Subcutaneous adipose tissue (tissue), 4 donors: ENCODE measurements around the gene CHCT1. TPM values are rescaled to one million over a fixed set of nuclear protein-coding genes. Genes with fewer than 3 reads are reported as not detected.

Experiments used
- CTCF ChIP-seq: fragments of 450-650 bp; IDR thresholded peaks from one replicate; pipeline ENCODE4 v1.5.1; 2016; ENCODE audit warnings: low read depth, mild to moderate bottlenecking, control low read depth, antibody characterized with exemption, moderate library complexity
- total RNA-seq, 4 donors: library from RNA; depleted of rRNA; stranded (reverse); fragments of >200 nt; gene quantifications; one replicate each; pipeline ENCODE4 v1.1.0, GENCODE V29; 2016

The CHCT1 gene
- total RNA-seq, 4 donors from 2014 or later = not detected

DNA sequence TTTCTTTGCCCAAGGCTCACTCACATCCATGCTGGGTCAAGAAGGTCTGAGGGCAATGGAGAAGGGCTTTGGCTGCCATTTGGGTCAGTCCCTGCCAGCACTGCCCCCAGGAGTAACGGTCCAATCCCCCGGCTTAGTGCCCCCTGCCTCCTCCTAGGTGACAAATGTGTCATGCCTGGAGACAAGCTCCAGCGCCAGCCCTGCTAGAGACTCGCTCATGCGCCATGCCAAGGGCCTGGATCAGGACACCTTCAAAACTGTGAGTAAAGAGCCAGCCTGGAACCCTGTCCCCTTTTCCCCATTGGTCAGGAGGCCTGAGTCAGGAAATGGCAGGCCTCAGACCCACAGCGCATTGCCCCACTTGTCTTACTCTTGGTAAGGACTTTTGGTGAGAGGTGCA is 3.3 kb downstream of the CHCT1 start:
- no peak for TF ChIP-seq CTCF

DNA sequence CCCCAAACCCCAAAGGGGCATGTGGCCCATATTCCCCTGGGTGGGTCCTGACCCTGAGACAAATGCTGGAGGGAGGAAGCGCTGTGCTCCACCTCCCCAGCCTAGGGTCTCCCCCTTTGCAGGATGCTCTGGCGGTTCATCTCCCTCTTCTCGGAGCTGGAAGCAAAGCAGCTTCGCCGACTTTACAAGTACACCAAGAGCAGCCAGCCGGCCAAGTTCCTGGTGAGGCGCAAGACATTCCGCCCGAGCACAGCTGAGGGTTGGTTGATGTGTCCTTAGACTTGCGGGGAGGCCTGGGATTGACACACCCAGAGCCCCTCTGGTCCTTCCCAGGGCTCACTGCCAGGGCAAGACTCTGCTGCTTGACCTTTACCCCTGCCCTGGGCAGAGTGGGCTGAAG is 4.3 kb downstream of the CHCT1 start:
- TF ChIP-seq CTCF = no peak

GRCh38 chr17:60435244-60436167 is 13.2 kb downstream of the CHCT1 start:
- no peak for TF ChIP-seq CTCF

DNA sequence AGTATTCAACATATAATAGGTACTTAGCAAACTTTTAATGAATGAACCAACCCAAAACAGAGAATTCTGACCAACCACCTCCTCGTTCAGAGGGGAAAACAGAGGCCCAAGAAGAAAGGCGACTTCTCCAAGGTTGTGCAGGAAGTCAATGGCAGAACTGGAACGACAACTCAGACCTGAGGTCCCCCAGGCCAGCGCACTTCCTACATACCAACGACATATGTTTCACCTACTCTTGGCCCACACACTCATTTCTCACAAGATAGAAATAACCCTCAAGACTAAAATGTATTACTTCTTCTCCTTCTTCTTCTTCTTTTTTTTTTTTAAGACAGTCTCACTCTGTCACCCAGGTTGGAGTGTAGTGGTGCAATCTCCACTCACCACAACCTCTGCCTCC is 14.4 kb downstream of the CHCT1 start:
- TF ChIP-seq CTCF = no peak

DNA sequence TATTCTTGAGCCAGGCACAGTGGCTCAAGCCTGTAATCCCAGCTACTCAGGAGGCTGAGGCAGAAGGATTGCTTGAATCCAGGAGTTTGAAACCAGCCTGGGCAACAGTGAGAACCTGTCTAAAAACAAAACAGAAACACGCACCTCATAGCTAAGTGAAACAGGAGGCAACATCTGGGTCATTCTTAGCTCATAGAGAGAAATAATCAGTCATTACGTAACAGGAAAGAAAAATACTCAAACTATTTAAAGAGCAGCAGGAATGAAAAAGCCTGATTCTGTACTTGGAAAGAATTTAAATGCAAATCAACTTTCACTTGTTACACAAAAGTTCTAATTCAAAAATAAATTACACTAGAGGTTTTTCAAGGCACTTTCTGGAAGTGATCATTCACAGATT is 17.2 kb downstream of the CHCT1 start:
- no peak for TF ChIP-seq CTCF

DNA sequence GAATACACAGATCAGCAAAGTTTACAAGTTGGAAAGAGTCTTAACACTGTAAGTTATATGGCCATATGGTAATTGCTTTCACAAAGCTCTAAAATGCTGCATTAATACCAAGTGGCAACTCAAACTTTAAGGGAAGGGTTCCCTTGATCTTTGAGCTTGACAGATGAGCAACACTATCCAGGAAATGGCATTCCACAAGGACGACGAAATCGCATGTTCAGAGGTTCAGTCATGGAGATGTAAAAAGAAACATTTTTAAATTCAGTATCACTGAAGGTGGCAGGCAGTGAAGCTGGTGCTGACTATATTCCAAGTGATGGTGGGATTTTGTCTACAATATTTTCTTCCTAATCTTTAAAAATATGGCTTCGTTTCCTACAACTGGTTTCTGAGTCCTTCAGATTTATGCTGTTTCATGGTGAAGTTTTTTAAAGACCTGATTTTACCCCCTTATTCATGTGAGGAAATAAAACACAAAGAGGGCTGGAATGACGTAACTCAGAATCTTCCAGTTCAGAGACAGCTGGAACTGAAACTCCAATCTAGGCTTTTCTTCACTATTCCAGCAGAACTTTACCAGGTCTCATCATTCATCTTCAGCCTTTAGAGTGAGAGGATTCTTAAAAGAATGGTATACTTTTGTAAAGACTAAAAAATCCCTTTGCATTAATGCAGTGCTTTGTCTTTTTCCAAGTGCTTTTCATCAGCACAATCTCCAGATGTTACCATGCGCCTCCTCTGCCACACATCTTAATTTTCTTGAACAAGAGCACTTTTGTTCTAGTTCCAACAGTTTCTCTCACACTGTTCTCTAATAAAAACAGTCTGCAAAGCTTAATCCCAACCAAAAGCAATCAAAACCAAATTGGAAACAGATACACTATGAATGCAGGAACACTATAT is 20.2 kb downstream of the CHCT1 start:
- peak; percentile 36 for TF ChIP-seq CTCF

DNA sequence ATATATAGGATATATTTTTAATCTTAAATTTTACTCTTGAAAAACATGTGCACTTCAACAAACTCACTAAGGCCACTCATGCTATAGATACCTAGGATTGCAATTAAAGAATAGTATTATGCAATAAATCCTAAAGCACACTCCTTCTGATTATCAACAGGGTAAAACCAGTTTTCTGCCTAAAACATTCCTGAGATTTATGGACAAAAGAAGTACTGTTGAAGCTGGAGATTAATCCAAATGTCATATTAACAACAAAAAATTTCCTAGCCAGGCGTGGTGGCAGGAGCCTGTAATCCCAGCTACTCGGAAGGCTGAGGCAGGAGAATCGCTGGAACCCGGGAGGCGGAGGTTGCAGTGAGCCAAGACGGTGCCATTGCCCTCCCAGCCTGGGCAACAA is 21.4 kb downstream of the CHCT1 start:
- TF ChIP-seq CTCF = peak; percentile 15
